Epithelial cell of esophagus (primary cell): ENCODE measurements around the gene CCDC92.
"Not testable (repeated sequence)": the region's sequence is repeated elsewhere in the genome, so short reads cannot be mapped to it uniquely, and the experiment has no call there.

Source experiments
- DNase-seq: peaks from one replicate; pipeline ENCODE4 v3.0.0; 2010; ENCODE audit warnings: low read depth
- H3K4me3 ChIP-seq: 2 replicates; pipeline ENCODE4 v1.5.1; 2011; ENCODE audit warnings: mild to moderate bottlenecking, low read length, control low read depth
- TF ChIP-seq, protein P1 (sequence below): IDR thresholded peaks from 2 replicates; pipeline ENCODE4 v1.5.1; 2011; ENCODE audit warnings: low read depth, mild to moderate bottlenecking, low read length, control low read depth, inconsistent platforms; ENCODE audit not compliant: insufficient read depth; ENCODE audit errors: missing control alignments

Gene CCDC92

GRCh38 chr12:123917337-123917850 is 55.2 kb downstream of the CCDC92 start:
- TF ChIP-seq, protein P1, sequence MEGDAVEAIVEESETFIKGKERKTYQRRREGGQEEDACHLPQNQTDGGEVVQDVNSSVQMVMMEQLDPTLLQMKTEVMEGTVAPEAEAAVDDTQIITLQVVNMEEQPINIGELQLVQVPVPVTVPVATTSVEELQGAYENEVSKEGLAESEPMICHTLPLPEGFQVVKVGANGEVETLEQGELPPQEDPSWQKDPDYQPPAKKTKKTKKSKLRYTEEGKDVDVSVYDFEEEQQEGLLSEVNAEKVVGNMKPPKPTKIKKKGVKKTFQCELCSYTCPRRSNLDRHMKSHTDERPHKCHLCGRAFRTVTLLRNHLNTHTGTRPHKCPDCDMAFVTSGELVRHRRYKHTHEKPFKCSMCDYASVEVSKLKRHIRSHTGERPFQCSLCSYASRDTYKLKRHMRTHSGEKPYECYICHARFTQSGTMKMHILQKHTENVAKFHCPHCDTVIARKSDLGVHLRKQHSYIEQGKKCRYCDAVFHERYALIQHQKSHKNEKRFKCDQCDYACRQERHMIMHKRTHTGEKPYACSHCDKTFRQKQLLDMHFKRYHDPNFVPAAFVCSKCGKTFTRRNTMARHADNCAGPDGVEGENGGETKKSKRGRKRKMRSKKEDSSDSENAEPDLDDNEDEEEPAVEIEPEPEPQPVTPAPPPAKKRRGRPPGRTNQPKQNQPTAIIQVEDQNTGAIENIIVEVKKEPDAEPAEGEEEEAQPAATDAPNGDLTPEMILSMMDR = no peak
- H3K4me3 ChIP-seq = no peak overlapping the region
- DNase-seq = no peak

DNA sequence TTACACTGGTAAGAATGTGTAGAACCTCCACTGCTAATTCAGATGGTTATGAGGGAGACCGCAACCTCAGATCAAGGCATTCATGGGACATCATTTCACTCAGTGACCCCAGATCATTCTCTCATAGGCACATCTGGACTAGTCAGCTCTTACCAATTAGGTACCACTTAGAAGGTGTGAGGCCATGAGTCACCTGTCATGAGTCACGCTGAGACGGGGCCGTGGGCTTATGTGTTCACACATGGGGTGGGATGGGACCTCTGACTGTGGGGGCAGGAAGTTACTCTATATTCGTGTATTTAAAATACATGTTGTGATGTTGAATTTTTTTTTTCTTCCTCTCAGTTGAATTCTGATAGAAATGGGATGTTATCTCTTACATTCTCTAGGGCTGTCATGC is 55.9 kb downstream of the CCDC92 start:
- TF ChIP-seq, protein P1 = no peak
- H3K4me3 ChIP-seq = no peak overlapping the region
- peak; percentile 83 for DNase-seq

- DNase-seq = no peak
- H3K4me3 ChIP-seq = no peak overlapping the region
- TF ChIP-seq, protein P1 = no peak
Observed at GRCh38 chr12:123914726-123915333, 57.8 kb downstream of the CCDC92 start.

GRCh38 chr12:123912415-123913380 is 59.9 kb downstream of the CCDC92 start:
- TF ChIP-seq, protein P1 = no peak
- no peak for DNase-seq
- H3K4me3 ChIP-seq = no peak overlapping the region

DNA sequence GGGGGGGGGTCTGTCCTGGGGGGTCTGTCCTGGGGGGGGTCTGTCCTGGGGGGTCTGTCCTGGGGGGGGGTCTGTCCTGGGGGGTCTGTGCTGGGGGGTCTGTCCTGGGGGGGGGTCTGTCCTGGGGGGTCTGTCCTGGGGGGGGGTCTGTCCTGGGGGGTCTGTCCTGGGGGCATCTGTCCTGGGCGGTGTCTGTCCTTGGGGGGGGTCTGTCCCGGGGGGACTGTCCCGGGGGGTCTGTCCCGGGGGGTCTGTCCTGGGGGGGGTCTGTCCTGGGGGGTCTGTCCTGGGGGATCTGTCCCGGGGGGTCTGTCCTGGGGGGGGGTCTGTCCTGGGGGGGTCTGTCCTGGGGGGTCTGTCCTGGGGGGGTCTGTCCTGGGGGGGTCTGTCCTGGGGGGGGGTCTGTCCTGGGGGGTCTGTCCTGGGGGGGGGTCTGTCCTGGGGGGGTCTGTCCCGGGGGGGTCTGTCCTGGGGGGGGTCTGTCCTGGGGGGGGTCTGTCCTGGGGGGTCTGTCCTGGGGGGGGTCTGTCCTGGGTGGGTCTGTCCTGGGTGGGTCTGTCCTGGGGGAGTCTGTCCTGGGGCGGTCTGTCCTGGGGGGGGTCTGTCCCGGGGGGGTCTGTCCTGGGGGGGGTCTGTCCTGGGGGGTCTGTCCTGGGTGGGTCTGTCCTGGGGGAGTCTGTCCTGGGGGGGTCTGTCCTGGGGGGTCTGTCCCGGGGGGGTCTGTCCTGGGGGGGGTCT is 60.8 kb downstream of the CCDC92 start:
- not testable (repeated sequence) for DNase-seq, H3K4me3 ChIP-seq

GRCh38 chr12:123910761-123911193 is 61.9 kb downstream of the CCDC92 start:
- TF ChIP-seq, protein P1 = no peak
- H3K4me3 ChIP-seq = no peak overlapping the region
- DNase-seq = no peak

- H3K4me3 ChIP-seq = no peak overlapping the region
- TF ChIP-seq, protein P1 = no peak
- DNase-seq = no peak
Observed at GRCh38 chr12:123910057-123910456, 62.6 kb downstream of the CCDC92 start.
